Stimulated activated CD4-positive, alpha-beta T cell treated with anti-CD3 and anti-CD28 coated beads, Interleukin-4, amount 100 ng/mL, for 48 hours (primary cell): Measurements from ENCODE around the gene CFDP1.

Experiments used
- DNase-seq, 2 donors: peaks; one replicate each; pipeline ENCODE4 v3.0.0-alpha.2; 2020; ENCODE audit warnings: low read depth in 2 of 2

The CFDP1 gene

DNA sequence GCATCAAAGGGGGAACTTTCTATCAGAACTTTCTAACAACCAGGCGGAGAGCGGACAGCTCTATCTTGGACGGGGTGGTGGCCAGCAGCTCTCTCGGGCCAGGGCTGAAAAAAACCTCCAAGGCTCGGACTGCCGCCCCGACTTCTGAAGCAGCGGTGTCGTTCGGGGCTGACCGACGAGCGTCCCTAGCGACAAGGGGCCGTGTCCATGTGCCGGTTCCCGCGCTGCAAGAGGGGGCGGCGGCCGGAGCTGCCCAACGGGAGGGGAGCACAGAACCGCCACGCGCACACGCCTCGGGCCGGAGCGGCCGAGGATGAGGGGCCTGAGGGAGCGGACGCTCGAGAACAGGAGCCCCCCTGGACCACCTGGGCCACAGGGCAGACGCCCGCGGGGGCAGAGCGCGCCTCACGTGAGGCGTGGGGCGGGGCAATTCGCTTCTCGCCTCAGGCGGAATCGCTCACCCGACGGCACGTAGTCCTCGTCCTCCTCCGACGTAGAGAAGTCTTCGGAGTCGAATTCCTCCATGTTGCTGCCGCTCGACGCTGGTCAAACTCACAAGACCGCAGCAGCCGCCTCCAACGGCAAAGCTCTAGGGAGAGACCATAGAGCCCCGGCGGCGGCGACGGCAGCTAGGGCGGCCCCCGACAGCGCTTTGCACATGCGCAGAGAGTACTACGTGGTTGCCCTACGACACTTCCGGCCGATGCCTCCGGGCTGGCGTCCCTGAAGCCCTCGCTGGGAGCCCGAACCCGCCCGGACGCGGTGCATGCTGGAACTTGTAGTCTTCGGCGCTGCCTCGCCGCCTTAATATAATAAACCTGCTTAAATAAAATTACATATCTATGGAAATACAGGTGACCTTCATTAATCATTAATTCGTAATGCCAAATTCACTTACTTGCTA, at the start of gene CFDP1:
Gene CFDP1, minus strand, starts transcription at position 676 of the 904 bp plus-strand sequence. Its CDS starts 151 bp downstream, at position 525.
- DNase-seq = peak; percentile 92 to 95

GRCh38 chr16:75482434-75483205, 49.3 kb upstream of the CFDP1 start:
- no peak for DNase-seq

DNA sequence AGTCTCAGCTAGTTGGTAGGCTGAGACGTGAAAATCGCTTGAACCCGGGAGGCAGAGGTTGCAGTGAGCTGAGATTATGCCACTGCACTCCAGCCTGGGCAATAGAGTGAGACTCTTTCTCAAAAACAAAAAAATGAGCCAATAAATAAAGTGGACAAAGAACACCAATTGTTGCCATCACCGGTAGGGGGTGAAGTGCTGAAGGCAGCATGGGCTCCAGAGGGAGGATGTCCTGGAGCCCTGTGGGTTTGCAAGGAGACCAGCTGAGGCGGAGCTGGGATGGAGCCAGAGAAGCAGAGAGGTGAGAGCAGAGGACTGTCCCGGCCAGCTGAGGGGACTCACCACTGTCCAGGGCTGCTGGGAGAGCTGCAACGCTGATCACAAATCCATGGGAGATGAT, 48.2 kb upstream of the CFDP1 start:
- no peak for DNase-seq

GRCh38 chr16:75479421-75479990, 46.2 kb upstream of the CFDP1 start:
- DNase-seq = no peak

- no peak for DNase-seq
Observed at GRCh38 chr16:75478480-75479345, 45.4 kb upstream of the CFDP1 start.

DNA sequence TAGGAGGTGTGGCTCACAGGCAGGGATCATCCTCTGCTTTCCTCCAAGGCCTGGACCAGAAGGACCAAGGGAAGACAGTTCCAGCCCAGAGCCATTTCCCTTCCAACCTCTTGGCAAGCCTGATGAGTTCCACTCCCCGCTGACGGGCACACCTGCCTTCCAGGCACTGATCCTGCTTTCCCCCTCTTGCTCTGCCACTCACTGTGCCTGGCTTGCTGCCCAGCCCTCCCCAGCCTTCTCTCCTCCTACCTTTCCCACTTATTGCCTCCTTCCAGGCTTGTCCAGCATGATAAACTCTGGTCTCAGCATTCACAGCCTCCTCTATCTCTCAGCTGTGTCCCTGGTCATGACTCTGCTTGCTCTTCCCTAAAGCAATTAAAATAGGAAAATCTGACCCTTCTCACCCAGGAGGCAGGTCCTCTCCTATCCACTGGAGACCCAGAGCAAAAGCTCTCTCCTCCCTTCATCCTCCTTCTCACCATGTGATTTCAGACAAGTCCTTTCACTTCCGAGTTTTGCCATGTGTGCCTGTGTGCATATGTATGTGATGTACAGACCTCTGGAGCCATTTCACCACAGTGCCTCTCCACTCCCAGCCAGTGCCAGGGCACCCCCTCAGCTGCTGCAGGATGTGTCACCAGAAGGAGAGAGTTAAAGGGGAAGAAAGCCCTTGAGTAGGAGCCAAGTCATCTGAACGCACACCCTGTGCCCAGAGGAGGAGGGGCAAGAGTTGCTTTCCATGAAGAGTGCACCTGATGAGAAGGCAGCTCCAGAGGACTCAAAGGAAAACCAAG, 44.6 kb upstream of the CFDP1 start:
- DNase-seq = no peak

DNA sequence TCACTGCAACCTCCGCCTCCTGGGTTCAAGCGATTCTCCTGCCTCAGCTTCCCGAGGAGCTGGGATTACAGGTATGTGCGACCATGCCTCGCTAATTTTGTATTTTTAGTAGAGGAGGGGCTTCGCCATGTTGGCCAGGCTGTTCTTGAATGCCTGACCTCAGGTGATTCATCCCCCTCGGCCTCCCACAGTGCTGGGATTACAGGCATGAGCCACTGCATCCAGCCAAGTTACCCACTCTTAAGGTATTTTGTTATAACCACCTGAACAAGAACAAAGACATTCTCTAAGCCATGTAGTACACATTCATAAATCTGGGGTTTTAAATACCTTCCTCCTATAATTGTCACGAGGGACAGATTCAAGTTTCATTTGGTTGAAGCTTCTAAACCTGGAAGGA, 43.5 kb upstream of the CFDP1 start:
- DNase-seq = no peak

DNA sequence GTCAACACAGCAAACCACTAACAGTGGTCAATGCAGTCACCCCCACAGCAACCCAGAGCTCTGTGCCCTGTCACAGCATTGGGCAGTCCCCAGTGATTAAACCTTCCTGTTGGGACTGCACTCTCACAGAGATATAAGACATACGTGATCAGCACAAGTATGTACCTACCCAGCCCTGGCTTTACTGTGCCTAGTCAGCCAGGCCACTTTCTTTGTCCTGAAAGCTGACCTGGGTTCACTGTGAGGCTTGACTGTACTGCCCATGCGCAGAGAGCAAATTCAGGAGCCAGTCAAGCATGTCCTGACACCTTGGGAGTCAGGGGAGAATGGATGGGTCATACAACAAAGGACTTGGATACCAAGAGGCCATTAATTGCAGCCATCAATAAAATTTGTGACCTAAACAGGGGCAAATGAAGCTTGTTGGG, 42.1 kb upstream of the CFDP1 start:
- no peak for DNase-seq

DNA sequence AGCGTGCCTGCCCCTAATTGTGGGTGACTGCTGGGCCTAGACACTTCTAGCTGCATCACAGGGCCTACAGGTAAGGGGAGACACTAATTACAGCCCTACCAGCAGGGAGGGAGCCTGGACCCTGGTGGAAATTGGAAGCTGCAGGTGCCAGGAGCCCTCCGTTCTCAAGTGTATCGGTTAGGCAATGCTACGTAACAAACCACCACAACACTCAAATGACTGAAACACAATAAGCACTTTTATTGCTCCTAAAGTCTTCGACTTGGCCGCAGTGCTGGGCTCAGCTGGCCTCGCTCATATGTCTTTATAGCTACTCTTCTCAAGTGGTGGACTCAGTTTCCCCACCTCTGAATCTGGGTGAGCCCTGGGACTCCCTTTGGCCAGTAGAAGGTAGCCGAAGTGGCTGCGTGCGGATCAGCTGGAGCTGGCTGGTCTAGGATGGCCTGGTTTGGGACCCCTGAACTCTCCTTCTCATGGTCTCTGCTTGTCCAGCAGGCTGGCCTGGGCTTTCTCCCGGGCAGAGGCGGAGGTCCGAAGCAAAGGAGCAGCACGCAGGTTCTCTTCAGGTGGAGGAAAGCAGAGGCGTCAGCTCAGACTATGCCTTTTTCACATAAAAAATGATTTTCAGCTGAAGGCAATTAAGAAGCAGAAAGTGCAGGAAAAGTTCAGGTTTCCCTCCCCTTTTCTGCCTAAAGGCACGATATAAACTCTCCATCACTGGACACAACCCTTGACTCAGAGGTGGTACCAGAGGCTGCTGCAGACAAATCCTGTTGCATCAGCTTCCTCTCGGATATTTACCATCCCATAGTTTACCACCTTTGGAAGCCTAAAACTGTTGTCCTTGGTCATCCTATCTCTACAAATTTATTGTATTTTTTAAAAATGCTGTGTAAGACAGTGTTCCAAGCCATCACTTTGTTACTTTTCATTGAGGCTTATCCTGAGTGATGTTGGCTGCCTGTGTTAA, 39.9 kb upstream of the CFDP1 start:
- no peak for DNase-seq

GRCh38 chr16:75471723-75472633, 38.7 kb upstream of the CFDP1 start:
- DNase-seq = peak in 1 of 2 donors; percentile 8

- DNase-seq = no peak
Observed at GRCh38 chr16:75466760-75467159, 33.5 kb upstream of the CFDP1 start.

DNA sequence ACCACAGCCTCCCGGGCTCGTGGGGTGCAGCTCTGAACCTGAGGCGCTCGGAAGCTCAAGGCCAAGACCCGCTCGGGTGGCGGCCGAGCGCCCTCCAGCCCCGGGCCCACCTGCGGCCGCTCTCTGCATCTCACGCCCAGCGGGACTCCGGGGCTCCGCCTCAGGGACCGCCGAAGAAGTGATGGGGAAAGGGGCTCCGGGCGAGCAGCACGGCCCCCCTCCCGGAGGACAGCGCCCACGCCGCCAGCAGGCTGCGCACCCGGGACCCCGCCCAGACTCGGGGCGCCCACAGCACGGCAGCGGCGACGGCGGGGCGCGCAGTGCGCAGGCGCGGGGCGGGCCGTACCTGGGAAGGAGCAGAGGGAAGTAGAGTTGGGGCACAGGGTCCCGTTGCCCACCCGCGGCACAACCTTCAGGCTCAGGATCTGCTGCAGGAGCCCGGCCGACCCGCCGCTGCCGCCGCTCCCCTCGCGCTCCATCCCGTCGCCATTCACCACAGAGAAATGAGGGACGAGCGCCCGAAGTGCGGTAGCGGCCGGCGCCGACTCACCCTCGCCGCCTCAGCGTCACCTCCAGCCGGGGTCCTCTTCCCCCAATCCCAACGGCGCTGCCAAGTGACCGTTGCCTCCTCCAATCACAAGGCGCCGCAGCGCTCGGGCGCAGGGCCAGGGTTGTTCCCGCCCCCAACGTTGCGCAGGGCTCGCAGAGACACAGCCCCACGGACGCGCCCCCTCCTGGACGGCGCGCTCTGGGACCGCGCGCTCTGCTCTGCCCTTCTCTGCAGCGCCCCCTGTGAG, 31.0 kb upstream of the CFDP1 start, which contains the start of gene TMEM170A:
Gene TMEM170A, minus strand, starts transcription at position 568 of the 797 bp plus-strand sequence. Its CDS starts 89 bp downstream, at position 479.
- DNase-seq = peak; percentile 98 to 99

DNA sequence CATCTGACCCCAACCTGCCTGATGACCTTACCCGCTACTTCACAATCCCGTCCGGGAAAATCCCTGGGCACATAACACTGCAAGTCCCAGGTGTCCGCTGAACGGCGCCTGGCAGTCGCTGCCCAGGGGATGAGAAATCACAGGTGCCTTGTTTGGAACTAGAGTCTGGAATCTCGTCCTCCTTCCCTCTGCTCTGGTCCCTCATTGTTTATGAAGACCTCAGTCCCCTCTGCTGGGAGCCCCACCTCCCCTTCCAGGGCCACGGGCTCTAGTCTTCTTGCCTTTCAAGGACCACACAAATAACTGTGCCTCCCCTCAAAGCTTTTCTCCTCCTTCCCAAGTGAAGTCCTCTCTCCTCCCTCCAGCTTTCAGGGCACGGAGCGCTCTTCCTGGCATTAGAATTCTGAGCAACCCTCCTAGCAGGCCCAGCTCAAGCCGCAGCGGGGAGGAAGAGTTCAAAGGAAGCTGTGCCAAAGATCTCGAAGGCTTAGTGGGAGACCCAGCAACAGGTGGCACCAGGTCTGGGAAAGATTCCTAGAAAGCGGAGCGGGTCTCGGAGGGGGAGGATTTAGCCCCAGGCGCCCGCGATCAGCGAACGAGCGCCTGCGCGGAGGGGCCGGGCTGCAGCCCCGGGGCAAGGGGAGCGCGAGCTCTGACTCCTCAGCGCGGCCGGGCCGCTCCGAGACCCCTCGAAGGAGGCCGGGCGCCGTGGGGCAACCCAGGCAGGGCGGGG, 30.3 kb upstream of the CFDP1 start:
- DNase-seq = peak; percentile 3 to 17

- no peak for DNase-seq
Observed at GRCh38 chr16:75462806-75463205, 29.5 kb upstream of the CFDP1 start.

GRCh38 chr16:75461575-75461974, 28.3 kb upstream of the CFDP1 start:
- DNase-seq = no peak

DNA sequence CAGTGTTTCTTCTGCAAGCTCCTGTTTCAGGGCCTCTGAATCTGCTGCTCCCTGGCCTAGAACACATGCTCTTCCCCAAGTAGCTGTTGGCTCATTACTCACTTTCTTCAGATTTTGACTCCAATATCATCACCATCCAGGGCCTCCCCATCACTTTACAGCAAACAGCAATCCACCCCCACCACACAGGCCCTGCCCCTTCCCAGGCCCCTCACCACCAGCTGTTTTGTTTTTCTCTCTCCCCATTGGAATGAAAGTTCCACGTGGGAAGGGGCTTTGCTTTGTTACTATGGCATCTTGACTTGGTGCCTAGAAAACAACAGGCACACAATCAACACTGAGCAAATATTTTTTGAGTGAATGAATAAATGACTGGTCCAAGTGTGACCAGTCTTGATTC, 27.1 kb upstream of the CFDP1 start:
- no peak for DNase-seq

- DNase-seq = no peak
Observed at GRCh38 chr16:75459691-75460090, 26.4 kb upstream of the CFDP1 start.
